HG03135 (cell line): ENCODE measurements around the gene DENND4C.
"Not testable (repeated sequence)": the region's sequence is repeated elsewhere in the genome, so short reads cannot be mapped to it uniquely, and the experiment has no call there.

ENCODE experiments used
- ATAC-seq: cut with Tn5 transposase; IDR thresholded peaks from one replicate; pipeline ENCODE4 v1.9.1; 2021; ENCODE audit warnings: mild to moderate bottlenecking, moderate library complexity; ENCODE audit not compliant: unreplicated experiment

DENND4C gene

GRCh38 chr9:19265602-19266001 is 35.1 kb downstream of the DENND4C start:
- ATAC-seq, result not testable (repeated sequence)

GRCh38 chr9:19266778-19267384 is 36.4 kb downstream of the DENND4C start:
- not testable (repeated sequence) for ATAC-seq

GRCh38 chr9:19269582-19269981 is 39.1 kb downstream of the DENND4C start:
- no peak for ATAC-seq

- ATAC-seq, result no peak
These were observed 40.0 kb downstream of the DENND4C start for GRCh38 chr9:19270421-19270949.

- ATAC-seq, result no peak
These were observed 40.6 kb downstream of the DENND4C start for GRCh38 chr9:19271081-19271480.

- no peak for ATAC-seq
These were observed 51.3 kb downstream of the DENND4C start for GRCh38 chr9:19281801-19282200.

- no peak for ATAC-seq
These were observed 52.7 kb downstream of the DENND4C start for GRCh38 chr9:19283072-19283710.

- ATAC-seq, result no peak
These were observed 54.2 kb downstream of the DENND4C start for GRCh38 chr9:19284729-19285128.

- no peak for ATAC-seq
These were observed 56.2 kb downstream of the DENND4C start for GRCh38 chr9:19286634-19287188.

- ATAC-seq, result no peak
These were observed 57.6 kb downstream of the DENND4C start for GRCh38 chr9:19288081-19288480.

GRCh38 chr9:19290103-19290502 is 59.6 kb downstream of the DENND4C start:
- no peak for ATAC-seq

- no peak for ATAC-seq
These were observed 63.7 kb downstream of the DENND4C start for GRCh38 chr9:19294219-19294618.

- ATAC-seq, result no peak
These were observed 68.0 kb downstream of the DENND4C start for GRCh38 chr9:19298436-19299000.

- no peak for ATAC-seq
These were observed 72.7 kb downstream of the DENND4C start for GRCh38 chr9:19303216-19303615.

GRCh38 chr9:19306568-19306967 is 76.1 kb downstream of the DENND4C start:
- no peak for ATAC-seq

- no peak for ATAC-seq
These were observed 79.8 kb downstream of the DENND4C start for GRCh38 chr9:19310246-19310645.

GRCh38 chr9:19313573-19313972 is 83.1 kb downstream of the DENND4C start:
- no peak for ATAC-seq

GRCh38 chr9:19320495-19320894 is 90.0 kb downstream of the DENND4C start:
- ATAC-seq, result no peak

- ATAC-seq, result no peak
These were observed 101.4 kb downstream of the DENND4C start for GRCh38 chr9:19331877-19332276.

GRCh38 chr9:19336166-19336565 is 105.7 kb downstream of the DENND4C start:
- ATAC-seq, result no peak

- ATAC-seq, result no peak
These were observed 112.5 kb downstream of the DENND4C start for GRCh38 chr9:19342947-19343346.

GRCh38 chr9:19358701-19359100 is 128.2 kb downstream of the DENND4C start:
- ATAC-seq, result no peak
